H9 (cell line): ENCODE results near the gene PREP. TPM values are rescaled to one million over a fixed set of nuclear protein-coding genes. Genes with fewer than 3 reads are reported as not detected.

Experiments used
- DNase-seq: peaks from one replicate; pipeline ENCODE4 v3.0.0-alpha.2; 2017
- H2AFZ ChIP-seq: one replicate; pipeline ENCODE4 v1.6.1; 2013; ENCODE audit warnings: mild to moderate bottlenecking, low read length, control low read depth, moderate library complexity
- H2AK5ac ChIP-seq: 2 replicates; pipeline ENCODE4 v1.6.1; 2013; ENCODE audit warnings: low read length, control low read depth, mixed read lengths; ENCODE audit not compliant: insufficient read length
- H2BK120ac ChIP-seq: one replicate; pipeline ENCODE4 v1.6.1; 2013; ENCODE audit warnings: low read depth, mild to moderate bottlenecking, low read length, control low read depth, inconsistent platforms; ENCODE audit not compliant: poor library complexity, severe bottlenecking
- H2BK12ac ChIP-seq: 2 replicates; pipeline ENCODE4 v1.6.1; 2013; ENCODE audit warnings: low read length, control low read depth, mixed read lengths, low read depth; ENCODE audit not compliant: insufficient read length
- H2BK15ac ChIP-seq: 2 replicates; pipeline ENCODE4 v1.6.1; 2013; ENCODE audit warnings: low read depth, low read length, control low read depth
- H2BK20ac ChIP-seq: one replicate; pipeline ENCODE4 v1.6.1; 2013; ENCODE audit warnings: low read depth, mild to moderate bottlenecking, low read length, control low read depth, inconsistent platforms; ENCODE audit not compliant: poor library complexity, severe bottlenecking
- H2BK5ac ChIP-seq: 2 replicates; pipeline ENCODE4 v1.6.1; 2013; ENCODE audit warnings: low read length, control low read depth, mixed read lengths; ENCODE audit not compliant: insufficient read length
- H3K14ac ChIP-seq: 2 replicates; pipeline ENCODE4 v1.6.1; 2013; ENCODE audit warnings: low read length, control low read depth; ENCODE audit not compliant: insufficient read depth
- H3K18ac ChIP-seq: 2 replicates; pipeline ENCODE4 v1.6.1; 2013; ENCODE audit warnings: low read depth, mild to moderate bottlenecking, mixed read lengths, low read length, control low read depth; ENCODE audit not compliant: insufficient read length
- H3K23ac ChIP-seq: 2 replicates; pipeline ENCODE4 v1.6.1; 2013; ENCODE audit warnings: low read length, control low read depth, mixed read lengths, low read depth; ENCODE audit not compliant: insufficient read length
- H3K23me2 ChIP-seq: 2 replicates; pipeline ENCODE4 v1.6.1; 2013; ENCODE audit warnings: low read depth, mild to moderate bottlenecking, mixed read lengths, low read length, control low read depth; ENCODE audit not compliant: insufficient read length, poor library complexity, severe bottlenecking
- H3K27ac ChIP-seq: 2 replicates; pipeline ENCODE4 v1.5.1; 2013; ENCODE audit warnings: low read length, control low read depth, mixed read lengths, low read depth; ENCODE audit not compliant: insufficient read length
- H3K27me3 ChIP-seq: 2 replicates; pipeline ENCODE4 v1.6.1; 2013; ENCODE audit warnings: low read length, control low read depth, inconsistent platforms; ENCODE audit not compliant: insufficient read depth
- H3K4ac ChIP-seq: 2 replicates; pipeline ENCODE4 v1.6.1; 2013; ENCODE audit warnings: low read depth, mild to moderate bottlenecking, control low read depth, inconsistent platforms, low read length, moderate library complexity
- H3K4me1 ChIP-seq: 2 replicates; pipeline ENCODE4 v1.6.1; 2013; ENCODE audit warnings: low read length, control low read depth, inconsistent platforms; ENCODE audit not compliant: insufficient read depth
- H3K4me2 ChIP-seq: 2 replicates; pipeline ENCODE4 v1.6.1; 2013; ENCODE audit warnings: low read length, control low read depth, mixed read lengths; ENCODE audit not compliant: insufficient read length, insufficient read depth
- H3K56ac ChIP-seq: 2 replicates; pipeline ENCODE4 v1.6.1; 2013; ENCODE audit warnings: low read depth, mild to moderate bottlenecking, mixed read lengths, low read length, control low read depth; ENCODE audit not compliant: insufficient read length
- H3K79me1 ChIP-seq: 2 replicates; pipeline ENCODE4 v1.6.1; 2013; ENCODE audit warnings: low read depth, mild to moderate bottlenecking, moderate library complexity, low read length, control low read depth, inconsistent platforms; ENCODE audit not compliant: insufficient read depth, poor library complexity, severe bottlenecking
- H3K79me2 ChIP-seq: 2 replicates; pipeline ENCODE4 v1.6.1; 2013; ENCODE audit warnings: low read length, control low read depth, inconsistent platforms; ENCODE audit not compliant: insufficient read depth
- H3K9ac ChIP-seq: 2 replicates; pipeline ENCODE4 v1.6.1; 2013; ENCODE audit warnings: low read length, control low read depth, mixed read lengths; ENCODE audit not compliant: insufficient read length; ENCODE audit errors: extremely low read depth
- H3K9me3 ChIP-seq: one replicate; pipeline ENCODE4 v1.6.1; 2013; ENCODE audit warnings: low read depth, low read length, inconsistent platforms; ENCODE audit not compliant: control insufficient read depth
- H3T11ph ChIP-seq: one replicate; pipeline ENCODE4 v1.6.1; 2013; ENCODE audit warnings: mild to moderate bottlenecking, low read length, control low read depth, inconsistent platforms
- H4K20me1 ChIP-seq: one replicate; pipeline ENCODE4 v1.6.1; 2013; ENCODE audit not compliant: control insufficient read depth, insufficient read length, insufficient read depth
- H4K5ac ChIP-seq: 2 replicates; pipeline ENCODE4 v1.6.1; 2013; ENCODE audit warnings: low read depth, mild to moderate bottlenecking, mixed read lengths, low read length, control low read depth; ENCODE audit not compliant: insufficient read length
- H4K8ac ChIP-seq: replicated peaks from 2 replicates; pipeline ENCODE4 v1.6.1; 2013; ENCODE audit warnings: low read length, control low read depth, mixed read lengths, low read depth; ENCODE audit not compliant: insufficient read length
- H4K91ac ChIP-seq: 2 replicates; pipeline ENCODE4 v1.6.1; 2013; ENCODE audit warnings: low read depth, mild to moderate bottlenecking, moderate library complexity, mixed read lengths, low read length, control low read depth; ENCODE audit not compliant: insufficient read length
- H3K27ac Mint-ChIP-seq, 3 experiments: 2 replicates in 2 of 3; 3 replicates in 1 of 3; pipeline ENCODE4 v1.8.0; 2020 to 2021; ENCODE audit warnings: mixed read lengths in 3 of 3, mild to moderate bottlenecking in 1 of 3, moderate library complexity in 1 of 3
- H3K27me3 Mint-ChIP-seq: 2 replicates; pipeline ENCODE4 v1.8.0; 2021; ENCODE audit warnings: low read depth, mild to moderate bottlenecking, moderate library complexity, mixed read lengths
- H3K36me3 Mint-ChIP-seq, 3 experiments: 2 replicates in 2 of 3; 3 replicates in 1 of 3; pipeline ENCODE4 v1.8.0; 2020 to 2021; ENCODE audit warnings: low read depth in 3 of 3, mixed read lengths in 3 of 3; ENCODE audit not compliant: insufficient read depth in 1 of 3
- H3K4me1 Mint-ChIP-seq, 2 experiments: 2 replicates each; pipeline ENCODE4 v1.8.0; 2020; ENCODE audit warnings: mixed read lengths in 2 of 2
- H3K4me3 Mint-ChIP-seq, 2 experiments: 2 replicates in 1 of 2; 3 replicates in 1 of 2; pipeline ENCODE4 v1.8.0; 2020 to 2021; ENCODE audit warnings: mild to moderate bottlenecking in 2 of 2, mixed read lengths in 2 of 2, moderate library complexity in 1 of 2
- H3K9me3 Mint-ChIP-seq, 2 experiments: 2 replicates in 1 of 2; 3 replicates in 1 of 2; pipeline ENCODE4 v1.8.0; 2020; ENCODE audit warnings: mild to moderate bottlenecking in 2 of 2, mixed read lengths in 2 of 2, moderate library complexity in 1 of 2
- WGBS: extraction: QIAGEN DNeasy Blood & Tissue Kit; methylation state at CpG from one replicate; pipeline ENCODE4 v1.1.7; 2013; ENCODE audit warnings: missing lambda C conversion rate, low lambda C conversion rate, mixed read lengths; ENCODE audit not compliant: insufficient read length; ENCODE audit errors: extremely low coverage; 5-methylcytosine and 5-hydroxymethylcytosine counted together
- total RNA-seq: library from RNA; stranded (reverse); gene quantifications from 2 replicates; pipeline ENCODE4 v1.2.1, GENCODE V29; 2021
- TF ChIP-seq, protein P1 (sequence below): fragments of 200-600 bp; sonication (generic); conservative IDR thresholded peaks from 3 replicates; pipeline ENCODE4 v1.8.0; 2021; ENCODE audit warnings: antibody characterized with exemption, mild to moderate bottlenecking

The PREP gene
- total RNA-seq, 1 experiment from 2014 or later, result 54.0 TPM

- no CpG with 5 or more reads among the region's 2 CpGs for WGBS
- Histone ChIP-seq H2BK15ac (no peak overlapping the region), H3K4me2 (no peak overlapping the region), H2AK5ac (no peak overlapping the region), H3K4me1 (no peaks in the 10 kb centered on the region), H2BK20ac (no peak overlapping the region), H2BK120ac (no peak overlapping the region), H3K79me2 (no peaks in the 10 kb centered on the region), H3K9ac (no peak overlapping the region), H3K27ac (no peak overlapping the region), H3K23ac (no peak overlapping the region), H2BK5ac (no peak overlapping the region), H4K91ac (no peak overlapping the region), H3K14ac (no peak overlapping the region), H3K18ac (no peak overlapping the region), H3K56ac (no peak overlapping the region), H3K27me3 (no peaks in the 10 kb centered on the region), H4K8ac (no peak overlapping the region), H4K5ac (no peak overlapping the region), H2BK12ac (no peak overlapping the region), H3T11ph (no peak overlapping the region), H3K79me1 (no peaks in the 10 kb centered on the region), H3K9me3 (no peaks in the 10 kb centered on the region), H2AFZ (no peak overlapping the region), H3K23me2 (no peaks in the 10 kb centered on the region), H3K4ac (no peak overlapping the region), H4K20me1 (no peaks in the 10 kb centered on the region)
- peaks cover 17 to 24% of the 10 kb centered on the region in 2 experiments for H3K4me1 Mint-ChIP-seq
- DNase-seq, result no peak
- no peak overlapping the region; a peak in 1 of 7 replicates for H3K27ac Mint-ChIP-seq
- H3K9me3 Mint-ChIP-seq, result peaks cover 1 to 4% of the 10 kb centered on the region in 2 experiments; a peak in 1 of 5 replicates
- TF ChIP-seq, protein P1, sequence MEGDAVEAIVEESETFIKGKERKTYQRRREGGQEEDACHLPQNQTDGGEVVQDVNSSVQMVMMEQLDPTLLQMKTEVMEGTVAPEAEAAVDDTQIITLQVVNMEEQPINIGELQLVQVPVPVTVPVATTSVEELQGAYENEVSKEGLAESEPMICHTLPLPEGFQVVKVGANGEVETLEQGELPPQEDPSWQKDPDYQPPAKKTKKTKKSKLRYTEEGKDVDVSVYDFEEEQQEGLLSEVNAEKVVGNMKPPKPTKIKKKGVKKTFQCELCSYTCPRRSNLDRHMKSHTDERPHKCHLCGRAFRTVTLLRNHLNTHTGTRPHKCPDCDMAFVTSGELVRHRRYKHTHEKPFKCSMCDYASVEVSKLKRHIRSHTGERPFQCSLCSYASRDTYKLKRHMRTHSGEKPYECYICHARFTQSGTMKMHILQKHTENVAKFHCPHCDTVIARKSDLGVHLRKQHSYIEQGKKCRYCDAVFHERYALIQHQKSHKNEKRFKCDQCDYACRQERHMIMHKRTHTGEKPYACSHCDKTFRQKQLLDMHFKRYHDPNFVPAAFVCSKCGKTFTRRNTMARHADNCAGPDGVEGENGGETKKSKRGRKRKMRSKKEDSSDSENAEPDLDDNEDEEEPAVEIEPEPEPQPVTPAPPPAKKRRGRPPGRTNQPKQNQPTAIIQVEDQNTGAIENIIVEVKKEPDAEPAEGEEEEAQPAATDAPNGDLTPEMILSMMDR, result no peak
- no peak overlapping the region for H3K4me3 Mint-ChIP-seq
- H3K36me3 Mint-ChIP-seq, result peaks cover 0 to 5% (median 0%) of the 10 kb centered on the region in 3 experiments; a peak in 2 of 7 replicates
- no peaks in the 10 kb centered on the region for H3K27me3 Mint-ChIP-seq
Observed at GRCh38 chr6:105449756-105450390, 47.0 kb upstream of the PREP start.
